Stimulated activated CD8-positive, alpha-beta memory T cell treated with anti-CD3 and anti-CD28 coated beads, Interleukin-2, amount 100 ng/mL, for 1 hour (primary cell): ENCODE data around the gene ST3GAL2.
"Not testable (repeated sequence)": the region's sequence is repeated elsewhere in the genome, so short reads cannot be mapped to it uniquely, and the experiment has no call there.

Experiments
- DNase-seq, 2 donors: peaks; one replicate each; pipeline ENCODE4 v3.0.0-alpha.2; 2020; ENCODE audit warnings: low read depth in 2 of 2

ST3GAL2 gene

GRCh38 chr16:70417661-70418060, 21.2 kb downstream of the ST3GAL2 start:
- no peak for DNase-seq

GRCh38 chr16:70416748-70417616, 21.9 kb downstream of the ST3GAL2 start:
- DNase-seq = no peak

DNA sequence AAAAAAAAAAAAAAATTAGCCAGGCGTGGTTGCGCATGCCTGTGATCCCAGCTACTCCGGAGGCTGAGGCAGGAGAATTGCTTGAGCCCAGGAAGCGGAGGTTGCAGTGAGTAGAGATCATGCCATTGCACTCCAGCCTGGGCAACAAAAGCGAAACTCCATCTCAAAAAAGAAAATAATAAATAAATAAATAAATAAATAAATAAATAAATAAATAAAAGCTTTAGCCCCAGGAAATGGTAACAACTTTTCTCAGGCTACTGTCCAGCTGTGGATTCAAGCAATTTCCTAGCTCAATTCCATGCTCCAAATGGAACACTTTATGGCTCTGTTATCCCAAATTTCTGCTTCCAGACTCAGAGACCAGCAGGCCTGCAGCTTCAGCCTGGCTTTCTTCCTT, 25.3 kb downstream of the ST3GAL2 start:
- DNase-seq = not testable (repeated sequence)

DNA sequence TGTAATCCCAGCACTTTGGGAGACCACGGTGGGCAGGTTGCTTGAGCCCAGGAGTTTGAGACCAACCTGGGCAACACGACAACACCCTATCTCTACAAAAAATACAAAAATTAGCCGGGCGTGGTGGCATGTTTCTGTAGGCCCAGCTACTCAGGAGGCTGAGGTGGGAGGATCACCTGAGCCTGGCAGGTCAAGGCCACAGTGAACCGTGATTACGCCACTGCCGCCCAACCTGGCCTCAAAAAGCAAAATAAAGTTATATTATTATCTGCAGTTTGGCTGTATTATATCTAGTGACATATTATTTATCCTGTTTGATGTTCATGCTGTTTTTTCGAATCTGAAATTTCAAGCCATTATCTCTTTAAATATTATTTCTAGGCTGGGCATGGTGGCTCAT, 26.5 kb downstream of the ST3GAL2 start:
- no peak for DNase-seq

DNA sequence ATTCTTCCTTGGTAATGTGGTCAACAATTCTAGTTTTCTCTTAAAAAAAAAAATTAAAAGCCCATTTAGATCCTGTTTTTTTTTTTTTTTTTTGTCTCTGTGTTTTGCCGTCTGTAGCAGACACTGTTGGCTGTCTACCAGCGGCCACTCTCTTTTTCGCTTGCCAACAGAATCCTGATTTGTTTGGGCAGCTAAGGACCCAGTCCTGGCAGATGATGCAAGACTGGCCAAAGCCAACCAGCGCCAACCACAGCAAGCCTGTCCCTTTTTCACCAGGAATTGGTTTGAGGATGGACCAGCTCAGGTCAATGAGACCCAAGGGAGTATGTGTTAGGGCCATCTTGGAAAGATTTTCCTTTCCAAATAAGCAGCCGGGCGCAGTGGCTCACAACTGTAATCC, 28.2 kb downstream of the ST3GAL2 start:
- DNase-seq = no peak

DNA sequence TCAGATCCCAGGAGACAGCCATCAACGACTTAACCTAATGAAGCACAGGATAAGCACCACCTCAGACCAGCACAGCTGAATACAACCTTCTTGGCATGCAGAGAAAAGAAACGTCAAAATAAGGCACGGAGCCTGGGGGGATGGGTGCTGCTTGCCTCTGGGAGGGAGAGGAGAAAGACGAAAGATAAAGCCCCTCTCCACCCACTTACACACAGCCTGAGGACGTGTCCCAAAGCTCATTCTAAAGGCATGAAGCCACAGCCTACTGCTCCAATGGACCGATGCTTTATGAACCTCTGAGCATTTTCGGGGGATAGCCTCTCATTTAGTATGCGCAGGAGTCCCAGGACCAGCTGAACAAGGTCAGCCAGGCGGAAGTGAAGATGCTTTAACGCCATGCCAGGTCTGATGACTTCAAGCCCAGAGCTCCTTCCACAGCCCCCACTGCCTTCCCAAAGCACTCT, 31.1 kb downstream of the ST3GAL2 start:
- no peak for DNase-seq

DNA sequence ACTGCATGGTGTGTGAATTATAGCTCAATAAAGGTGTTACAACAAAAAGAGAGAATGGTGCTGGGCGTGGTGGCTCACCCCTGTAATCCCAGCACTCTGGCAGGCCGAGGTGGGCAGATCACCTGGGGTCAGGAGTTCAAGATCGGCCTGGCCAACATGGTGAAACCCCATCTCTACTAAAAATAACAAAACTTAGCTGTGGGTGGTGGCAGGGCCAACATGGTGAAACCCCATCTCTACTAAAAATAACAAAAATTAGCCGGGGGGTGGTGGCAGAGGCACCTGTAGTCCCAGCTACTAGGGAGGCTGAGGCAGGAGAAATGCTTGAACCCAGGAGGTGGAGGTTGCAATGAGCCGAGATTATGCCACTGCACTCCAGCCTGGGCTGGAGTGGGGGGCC, 32.8 kb downstream of the ST3GAL2 start:
- not testable (repeated sequence) for DNase-seq

GRCh38 chr16:70402916-70403659, 35.8 kb downstream of the ST3GAL2 start:
- no peak for DNase-seq

- DNase-seq = no peak
These were observed 38.9 kb downstream of the ST3GAL2 start for GRCh38 chr16:70399951-70400350.

- no peak for DNase-seq
These were observed 39.5 kb downstream of the ST3GAL2 start for GRCh38 chr16:70399381-70399780.

DNA sequence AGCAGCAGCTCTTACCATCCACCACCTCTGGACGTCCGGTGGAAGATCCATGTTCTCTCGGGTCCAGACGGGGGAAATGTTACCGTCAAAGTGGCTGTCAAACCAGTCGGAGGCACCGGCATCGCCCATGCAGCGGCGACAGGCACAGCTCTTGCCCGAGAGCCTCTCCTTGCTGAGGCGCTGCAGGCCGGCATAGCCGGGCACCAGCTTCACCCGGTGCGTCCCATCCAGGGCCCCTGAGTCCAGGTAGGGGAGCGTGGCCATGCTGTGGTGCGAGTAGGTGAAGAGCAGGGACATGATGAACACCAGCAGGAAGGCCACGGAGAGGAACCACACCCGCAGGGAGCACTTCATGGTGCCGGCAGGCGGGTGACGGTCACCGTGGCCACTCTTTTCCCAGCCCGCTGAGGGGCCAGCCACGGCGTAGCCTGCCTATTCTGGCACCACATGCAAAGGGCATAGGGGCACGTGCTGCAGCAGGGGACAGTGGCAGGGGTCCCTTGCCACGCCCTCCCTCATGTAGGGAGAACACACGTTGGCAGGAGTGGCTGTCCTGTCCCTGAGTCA, 40.6 kb downstream of the ST3GAL2 start:
- no peak for DNase-seq

GRCh38 chr16:70396246-70396904, 42.5 kb downstream of the ST3GAL2 start:
- DNase-seq = no peak

DNA sequence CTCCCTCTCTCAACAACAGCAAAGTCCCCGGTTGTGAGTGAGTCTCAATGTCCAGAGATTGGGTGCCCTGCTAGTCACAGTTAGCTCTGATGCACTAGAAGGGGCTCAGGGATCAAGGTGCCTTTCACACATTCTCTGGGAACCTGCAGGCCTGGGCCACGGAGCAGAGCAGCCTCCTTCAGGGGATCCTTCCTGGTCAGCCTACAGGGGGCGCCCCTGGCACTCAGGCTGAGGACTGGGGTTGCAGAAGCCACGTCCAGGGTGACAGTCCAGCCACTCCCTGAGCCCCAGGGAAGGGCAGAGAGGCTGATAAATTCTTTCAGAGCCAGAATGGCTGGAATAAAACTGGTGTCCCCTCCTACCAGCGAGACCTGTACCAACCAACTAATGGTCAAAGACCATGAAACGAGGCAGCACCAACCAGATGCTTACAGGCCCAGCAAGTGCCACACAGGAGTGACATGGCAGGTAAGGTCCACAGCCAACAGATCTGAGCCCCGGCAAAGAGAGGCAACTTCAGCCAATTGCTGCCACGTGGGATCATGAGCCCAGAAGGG, 43.5 kb downstream of the ST3GAL2 start:
- peak; percentile 16 to 34 for DNase-seq

DNA sequence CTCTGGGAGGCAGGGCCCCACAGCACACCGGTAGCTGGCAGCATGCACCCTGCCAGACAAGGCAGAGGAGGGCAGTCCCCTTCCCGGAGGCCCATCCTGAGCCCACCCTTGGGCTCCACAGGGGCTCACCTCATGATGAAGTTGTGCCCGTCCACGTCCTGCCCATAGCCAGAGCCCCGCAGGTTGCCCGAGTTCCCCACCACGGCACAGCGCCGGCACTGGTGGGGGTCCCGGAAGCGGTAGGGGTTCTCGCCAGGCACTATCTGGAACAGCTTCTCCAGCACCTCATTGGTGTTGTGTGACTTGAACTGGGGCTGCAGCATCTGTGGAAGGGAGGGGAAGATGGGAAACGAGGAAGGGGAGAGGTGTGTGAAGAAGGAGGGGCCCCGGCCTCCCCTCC, 44.0 kb downstream of the ST3GAL2 start:
- no peak for DNase-seq

DNA sequence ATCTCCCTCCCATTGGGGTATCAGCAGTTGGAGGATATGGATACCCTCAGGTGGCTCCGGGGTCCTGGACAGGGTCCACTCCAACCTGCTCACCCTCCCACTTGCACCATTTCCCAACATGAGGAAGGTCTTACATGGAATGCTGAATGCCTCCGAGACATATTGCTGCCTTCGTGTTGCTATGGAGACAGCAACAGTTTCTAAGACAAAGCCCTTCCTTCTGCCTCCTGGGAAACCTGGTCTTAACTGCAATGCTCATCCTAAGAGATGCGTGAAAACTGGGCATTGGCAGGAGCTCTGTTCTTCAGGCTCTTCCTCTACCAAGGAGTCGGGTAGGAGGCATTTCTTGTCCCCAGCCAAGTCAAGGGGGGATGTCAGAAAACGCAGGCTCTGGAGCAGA, 45.2 kb downstream of the ST3GAL2 start:
- no peak for DNase-seq

DNA sequence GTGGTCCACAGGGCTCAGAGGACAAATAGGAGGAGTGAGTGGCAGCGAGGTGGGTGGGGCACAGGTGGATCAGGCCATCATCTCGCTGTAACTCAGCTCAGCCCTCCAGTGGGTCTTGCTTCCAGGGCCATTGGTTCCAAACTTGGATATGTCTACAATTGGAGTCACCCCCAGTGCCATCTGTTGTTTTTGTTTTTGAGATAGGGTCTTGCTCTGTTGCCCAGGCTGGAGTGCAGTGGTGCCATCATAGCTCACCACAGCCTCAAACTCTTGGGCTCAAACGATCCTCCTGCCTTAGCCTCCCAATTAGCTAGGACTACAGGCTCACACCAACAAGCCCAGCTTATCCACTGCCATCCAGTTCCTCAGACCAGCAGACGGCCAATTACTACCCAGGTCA, 46.3 kb downstream of the ST3GAL2 start:
- DNase-seq = no peak

- no peak for DNase-seq
These were observed 46.9 kb downstream of the ST3GAL2 start for GRCh38 chr16:70391881-70392481.

DNA sequence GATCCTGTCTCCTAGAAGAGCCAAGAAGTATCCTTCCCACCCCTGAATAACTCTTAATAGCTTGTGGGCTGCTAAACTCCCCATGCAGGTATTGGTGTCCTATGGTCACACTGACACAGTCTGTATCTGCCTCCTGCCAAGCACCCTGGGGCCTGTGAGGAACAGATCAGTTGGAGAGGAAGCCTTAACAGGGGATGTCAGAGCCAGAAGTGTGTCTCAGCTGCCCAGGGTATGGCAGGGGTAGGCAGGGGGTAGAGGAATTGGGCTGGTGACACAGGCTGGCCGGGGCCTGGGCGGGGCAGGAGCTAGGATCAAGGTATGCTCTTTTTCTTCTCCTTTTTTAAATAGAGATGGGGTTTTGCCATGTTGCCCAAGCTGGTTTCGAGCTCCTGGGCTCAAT, 47.5 kb downstream of the ST3GAL2 start:
- DNase-seq = no peak

DNA sequence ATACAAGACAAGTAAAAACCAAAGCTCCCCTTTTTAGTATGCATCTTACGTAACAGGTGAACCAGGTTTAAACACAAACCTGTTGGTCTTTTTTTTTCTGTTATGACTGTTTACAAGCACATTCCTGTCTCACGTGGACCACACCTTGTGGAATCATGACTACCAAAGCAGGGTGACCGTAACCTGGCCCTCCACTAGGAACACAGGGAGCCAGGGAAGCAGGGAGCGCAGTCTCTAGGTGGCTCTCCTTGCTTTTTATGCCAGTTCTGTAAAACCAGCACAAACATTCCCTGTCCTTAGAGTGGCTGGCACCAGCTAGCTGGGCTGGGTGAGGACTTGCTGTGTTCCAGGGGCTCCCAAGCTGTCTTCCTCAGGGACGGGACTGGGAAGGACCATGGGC, 48.1 kb downstream of the ST3GAL2 start:
- no peak for DNase-seq

DNA sequence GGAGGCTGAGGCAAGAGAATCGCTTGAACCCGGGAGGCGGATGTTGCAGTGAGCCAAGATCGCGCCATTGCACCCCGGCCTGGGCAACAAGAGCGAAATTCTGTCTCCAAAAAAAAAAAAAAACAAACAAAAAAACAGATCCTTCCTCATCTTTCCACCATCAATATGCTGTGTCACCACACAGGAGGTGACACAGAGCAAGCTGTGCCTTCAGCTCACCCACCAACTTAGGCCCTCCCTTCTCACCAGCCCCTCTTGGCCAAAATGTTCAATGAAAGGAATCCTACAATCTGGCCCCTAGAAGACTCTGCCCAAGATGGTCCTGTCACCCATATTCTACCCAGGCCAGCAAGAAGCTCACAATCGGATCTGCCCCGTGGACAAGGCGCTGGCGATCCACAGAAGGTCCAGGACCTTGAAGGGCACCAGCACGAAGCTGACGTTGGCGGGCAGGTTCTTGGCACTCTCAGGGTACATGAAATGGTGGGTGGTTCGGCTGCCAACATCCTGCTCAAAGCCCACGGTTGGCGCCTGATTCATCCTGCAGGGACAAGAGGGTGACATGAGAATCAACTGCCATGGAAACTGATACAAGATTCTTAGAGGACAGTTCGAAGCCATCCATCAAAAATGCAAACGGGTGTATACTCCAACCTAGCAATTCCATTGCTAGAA, 50.8 kb downstream of the ST3GAL2 start:
- no peak for DNase-seq
